Stimulated activated CD4-positive, alpha-beta T cell treated with anti-CD3 and anti-CD28 coated beads, TNF-alpha, amount 100 ng/mL, for 24 hours (primary cell): Measurements from ENCODE around the gene RPS21.

Source experiments
- DNase-seq, 3 experiments: peaks; one replicate each; pipeline ENCODE4 v3.0.0-alpha.2; 2020; ENCODE audit warnings: low read depth in 3 of 3

The RPS21 gene

DNA sequence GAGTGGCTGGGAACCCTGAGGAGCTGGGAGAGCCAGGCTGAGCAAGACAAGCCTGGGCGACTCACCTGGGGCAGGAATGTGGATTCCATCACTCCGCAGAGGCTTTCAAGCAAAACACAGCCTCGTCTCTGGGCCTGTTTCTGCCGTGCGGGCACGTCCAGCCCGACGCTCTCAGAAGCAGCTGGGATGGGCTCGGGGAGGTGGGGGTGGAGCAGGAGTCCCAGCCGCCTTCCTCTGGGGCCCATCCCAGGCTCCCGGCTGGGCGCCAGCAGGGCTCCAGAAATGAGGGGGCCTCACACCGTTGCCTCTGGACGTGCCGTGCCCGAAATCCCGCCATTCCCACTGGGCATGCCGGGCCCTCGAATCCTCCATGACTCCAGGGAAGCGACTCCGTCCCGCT, 8.7 kb upstream of the RPS21 start:
- DNase-seq, result no peak

DNA sequence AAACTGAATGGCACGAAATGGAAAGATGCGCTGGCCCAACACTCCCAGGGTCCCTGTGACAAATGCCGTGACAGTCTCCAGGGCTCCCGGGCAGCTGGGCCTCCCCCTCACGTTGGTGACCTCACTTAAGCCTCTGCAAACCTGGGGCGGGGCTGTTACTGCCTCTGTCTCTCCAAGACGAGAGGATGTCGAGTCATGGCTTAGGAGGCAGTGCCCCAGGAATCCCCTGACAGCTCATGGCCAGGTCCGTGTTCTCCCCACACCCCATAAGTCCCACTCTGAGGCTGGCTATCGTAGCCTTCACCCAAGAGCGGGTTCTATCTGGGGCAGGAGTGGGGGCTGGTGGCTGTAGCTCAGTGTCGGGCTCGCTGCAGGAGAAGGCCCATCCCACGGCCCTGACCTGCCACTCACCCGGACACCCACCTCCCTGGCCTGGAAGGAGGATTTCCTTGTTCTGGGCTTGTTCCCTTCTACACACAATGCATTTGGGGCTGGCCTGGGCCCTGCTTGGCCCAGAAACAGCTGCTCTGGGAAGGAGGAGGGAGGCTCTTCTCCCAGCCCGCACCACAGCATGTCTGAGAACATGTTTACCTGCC, 5.6 kb upstream of the RPS21 start:
- DNase-seq, result no peak

DNA sequence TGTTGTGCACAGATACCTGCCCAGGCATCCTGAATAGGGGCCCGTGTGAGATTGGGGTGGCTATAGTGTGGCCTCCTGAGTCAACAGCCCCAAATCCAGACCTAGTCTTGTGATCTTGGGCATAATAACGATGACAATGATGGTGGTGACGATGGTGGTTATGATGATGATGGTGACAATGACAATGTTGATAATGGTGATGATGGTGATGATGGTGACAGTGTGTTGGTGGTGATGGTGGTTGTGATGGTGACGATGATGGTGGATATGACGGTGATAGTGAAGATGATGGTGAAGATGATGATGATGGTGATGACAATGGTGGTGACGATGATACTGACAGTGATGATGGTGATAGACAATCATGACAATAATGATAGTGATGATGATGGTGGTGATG, 5.1 kb upstream of the RPS21 start:
- no peak for DNase-seq

DNA sequence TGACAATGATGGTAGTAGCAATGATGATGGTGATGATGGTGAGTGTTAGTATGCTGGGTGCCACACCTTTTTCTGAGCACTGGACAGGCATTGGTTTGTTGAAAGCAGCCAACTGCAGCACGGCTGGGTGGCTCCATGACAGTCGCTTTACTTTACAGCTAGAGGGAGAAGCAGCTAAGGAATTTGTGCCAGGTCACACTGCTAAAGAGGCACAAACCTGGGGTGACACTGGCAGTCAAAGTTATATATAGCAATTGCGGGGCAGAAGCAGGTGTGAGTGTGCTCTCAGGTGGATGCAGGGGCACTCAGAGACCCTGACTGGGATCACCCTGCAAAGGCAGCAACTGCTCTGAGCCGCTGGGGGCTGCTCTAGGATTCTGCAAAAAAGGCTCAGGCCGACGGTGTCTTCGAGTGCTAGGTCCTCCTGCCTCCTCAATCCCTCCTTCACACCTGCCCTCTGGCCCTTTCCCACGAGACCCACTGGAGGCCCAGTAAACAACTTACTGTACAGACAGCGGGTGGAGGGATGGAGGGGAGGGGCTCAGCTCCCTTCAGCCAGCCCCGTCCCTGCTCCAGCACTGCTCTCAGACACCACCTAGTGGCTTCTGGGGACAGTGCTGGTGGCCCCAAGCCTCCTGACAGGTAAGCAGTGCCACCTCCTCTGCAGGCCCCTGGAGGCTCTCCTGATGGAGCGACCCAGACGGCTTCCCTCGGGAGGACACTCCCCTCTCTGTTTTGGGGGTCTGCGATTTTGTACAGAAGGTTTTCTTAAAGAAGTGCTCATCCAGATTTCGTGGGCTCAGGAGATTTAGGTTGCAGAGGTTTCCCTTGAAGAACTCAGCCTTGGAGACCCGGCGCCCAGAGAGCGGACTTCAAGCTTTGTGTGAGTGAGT, 4.4 kb upstream of the RPS21 start:
- peak; percentile 58 to 80 (median 60) for DNase-seq

DNA sequence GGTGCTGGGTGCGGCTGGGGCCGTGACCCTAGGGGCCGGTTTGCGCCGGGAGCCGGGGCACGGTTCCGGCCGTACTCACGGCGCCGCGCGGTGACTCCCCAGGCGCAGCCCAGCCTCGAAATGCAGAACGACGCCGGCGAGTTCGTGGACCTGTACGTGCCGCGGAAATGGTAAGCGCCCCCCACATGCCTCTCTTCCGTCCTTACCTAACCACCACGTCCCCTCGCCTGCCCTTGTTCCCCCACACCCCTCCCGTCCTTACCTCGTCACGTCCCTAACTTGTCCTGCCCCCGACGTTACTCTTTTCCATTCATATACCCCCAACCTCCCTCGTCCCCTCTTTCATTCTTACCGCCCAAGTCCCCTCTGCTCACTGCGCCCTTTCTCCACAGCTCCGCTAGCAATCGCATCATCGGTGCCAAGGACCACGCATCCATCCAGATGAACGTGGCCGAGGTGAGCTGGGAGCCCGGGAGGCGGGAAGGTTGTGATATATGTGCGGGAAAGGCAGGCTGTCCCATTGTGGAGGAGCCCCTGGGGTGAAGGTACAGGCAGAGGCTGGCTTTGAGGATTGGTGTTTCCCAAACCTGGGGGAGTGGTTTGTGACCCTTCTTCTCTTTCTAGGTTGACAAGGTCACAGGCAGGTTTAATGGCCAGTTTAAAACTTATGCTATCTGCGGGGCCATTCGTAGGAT, 463 bp downstream of the RPS21 start:
- no peak for DNase-seq

DNA sequence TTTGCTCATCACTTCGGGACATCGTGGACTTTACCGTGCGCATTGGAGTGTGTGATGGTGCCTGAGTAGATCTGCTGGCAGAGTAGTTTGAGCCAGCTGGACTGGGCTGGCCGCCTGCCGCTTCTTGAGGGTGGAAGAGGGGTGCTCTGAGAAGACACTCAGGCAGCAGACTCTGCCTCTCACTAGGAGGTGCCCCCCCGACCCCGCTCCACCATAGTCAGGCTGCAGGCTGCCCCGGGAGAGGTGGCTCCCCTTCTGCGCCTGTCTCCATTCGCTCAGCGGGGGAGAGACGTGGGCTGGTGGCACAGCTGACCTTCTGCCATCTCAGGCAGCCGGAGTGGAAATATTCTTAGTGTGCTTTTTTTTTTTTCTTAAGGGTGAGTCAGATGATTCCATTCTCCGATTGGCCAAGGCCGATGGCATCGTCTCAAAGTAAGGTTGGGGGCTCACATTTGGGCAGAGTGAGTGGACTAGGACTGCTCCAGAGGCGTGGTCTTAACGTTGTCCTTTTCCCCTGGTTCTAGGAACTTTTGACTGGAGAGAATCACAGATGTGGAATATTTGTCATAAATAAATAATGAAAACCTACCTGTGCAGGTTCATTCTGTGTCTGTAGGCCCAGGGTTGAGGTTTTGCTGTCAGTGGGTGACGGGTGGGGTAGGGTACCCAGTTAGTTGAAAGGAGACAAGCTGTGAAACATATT, 1.2 kb downstream of the RPS21 start:
- DNase-seq, result no peak

DNA sequence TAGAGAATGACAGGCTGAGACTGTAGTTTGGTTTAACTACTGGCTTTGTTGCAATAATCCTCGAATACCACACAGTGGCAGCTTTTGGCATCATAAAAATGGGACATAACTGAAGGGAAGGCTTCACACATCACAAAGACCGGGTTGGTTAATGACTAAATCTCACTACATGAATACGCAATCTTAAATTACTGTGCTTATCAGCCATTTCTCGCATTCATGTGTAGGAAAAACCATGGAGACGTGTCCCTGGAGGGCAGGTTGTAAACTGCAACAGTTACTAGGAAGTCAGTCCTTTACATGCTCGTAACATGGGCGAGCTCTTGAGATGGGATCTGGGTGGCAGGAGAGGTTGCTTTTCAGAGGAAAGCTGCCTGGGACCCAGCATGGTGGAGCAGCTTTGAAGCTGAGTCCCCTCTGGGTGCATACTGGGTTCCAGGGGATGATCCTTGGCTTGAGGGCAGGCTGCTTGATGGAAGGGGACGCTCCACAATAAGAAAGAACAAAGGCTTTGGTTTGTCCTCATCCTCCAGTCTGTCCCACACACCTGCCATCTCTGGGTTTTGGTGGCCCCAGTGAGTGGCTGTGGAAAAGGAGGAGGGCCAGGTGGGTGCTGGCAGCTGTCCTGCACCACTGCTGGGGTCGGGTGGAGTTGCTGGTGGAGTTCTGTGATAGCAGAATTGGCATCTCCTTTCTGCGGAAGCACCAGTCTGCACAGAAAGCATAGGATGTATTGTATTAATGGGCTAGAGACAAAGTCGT, 2.1 kb downstream of the RPS21 start:
- DNase-seq, result no peak

DNA sequence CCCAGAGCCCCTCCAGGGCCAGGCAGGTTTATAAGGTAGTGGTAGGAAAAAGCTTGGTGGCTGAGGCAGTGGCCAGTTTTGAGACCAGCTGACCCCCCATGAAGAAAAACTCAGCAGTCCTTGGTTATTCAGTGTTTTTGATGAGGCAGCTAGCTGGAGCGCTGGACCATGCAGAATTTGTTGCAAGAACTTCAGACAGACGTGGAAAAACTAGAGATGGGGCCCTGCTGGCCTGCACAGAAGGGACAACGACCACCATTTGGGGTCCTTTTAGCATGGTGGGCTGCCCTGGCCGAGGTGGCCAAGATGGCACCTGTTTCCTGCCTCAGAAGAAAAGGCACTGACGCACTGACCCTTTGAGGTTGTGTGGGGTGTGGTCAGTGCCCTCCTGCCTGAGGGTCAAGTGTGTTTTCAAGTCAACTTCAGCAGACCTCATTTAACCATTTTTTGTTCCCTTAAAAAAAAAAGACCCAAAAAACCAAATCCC, 2.7 kb downstream of the RPS21 start:
- DNase-seq, result no peak

DNA sequence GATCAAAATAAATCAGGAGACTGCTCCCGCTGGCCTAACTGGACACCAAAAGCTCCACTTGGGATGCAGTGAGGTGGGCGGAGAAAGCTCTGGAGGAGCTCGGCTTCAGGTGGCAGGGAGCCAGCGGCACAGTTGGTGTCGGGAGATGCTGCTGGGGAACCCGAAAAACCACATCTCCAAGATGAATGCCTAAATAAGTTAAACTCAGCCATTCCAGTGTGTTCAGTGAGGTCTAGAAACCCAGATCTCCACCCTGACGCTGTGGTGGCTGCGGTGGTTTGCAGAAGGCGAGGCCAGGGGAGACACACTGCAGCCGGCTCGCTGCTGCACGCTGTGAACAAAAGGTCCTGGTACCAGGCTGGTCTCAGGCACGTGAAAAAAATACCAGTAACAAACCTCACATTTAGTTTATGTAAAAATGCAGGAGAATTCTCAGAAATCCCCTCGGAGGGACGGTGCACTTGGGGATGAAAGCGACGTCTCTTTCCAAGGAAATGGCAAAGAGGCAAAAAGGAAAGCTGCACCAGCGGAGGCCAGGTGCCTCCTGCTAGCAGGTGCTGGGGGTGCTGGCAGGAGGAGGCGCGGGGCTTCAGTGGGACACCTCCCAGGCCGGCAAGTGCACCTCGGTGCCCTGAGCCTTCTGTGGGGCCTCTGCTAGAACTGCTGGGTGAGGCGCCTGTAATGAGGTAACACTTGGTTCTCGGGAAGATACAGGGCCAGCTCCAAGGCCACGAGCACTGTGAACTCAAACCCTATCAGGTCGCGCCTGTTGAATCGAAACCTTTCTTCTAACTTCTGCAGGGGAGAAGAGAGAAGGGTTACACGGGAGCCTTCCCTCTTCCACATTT, 3.6 kb downstream of the RPS21 start:
- no peak for DNase-seq

DNA sequence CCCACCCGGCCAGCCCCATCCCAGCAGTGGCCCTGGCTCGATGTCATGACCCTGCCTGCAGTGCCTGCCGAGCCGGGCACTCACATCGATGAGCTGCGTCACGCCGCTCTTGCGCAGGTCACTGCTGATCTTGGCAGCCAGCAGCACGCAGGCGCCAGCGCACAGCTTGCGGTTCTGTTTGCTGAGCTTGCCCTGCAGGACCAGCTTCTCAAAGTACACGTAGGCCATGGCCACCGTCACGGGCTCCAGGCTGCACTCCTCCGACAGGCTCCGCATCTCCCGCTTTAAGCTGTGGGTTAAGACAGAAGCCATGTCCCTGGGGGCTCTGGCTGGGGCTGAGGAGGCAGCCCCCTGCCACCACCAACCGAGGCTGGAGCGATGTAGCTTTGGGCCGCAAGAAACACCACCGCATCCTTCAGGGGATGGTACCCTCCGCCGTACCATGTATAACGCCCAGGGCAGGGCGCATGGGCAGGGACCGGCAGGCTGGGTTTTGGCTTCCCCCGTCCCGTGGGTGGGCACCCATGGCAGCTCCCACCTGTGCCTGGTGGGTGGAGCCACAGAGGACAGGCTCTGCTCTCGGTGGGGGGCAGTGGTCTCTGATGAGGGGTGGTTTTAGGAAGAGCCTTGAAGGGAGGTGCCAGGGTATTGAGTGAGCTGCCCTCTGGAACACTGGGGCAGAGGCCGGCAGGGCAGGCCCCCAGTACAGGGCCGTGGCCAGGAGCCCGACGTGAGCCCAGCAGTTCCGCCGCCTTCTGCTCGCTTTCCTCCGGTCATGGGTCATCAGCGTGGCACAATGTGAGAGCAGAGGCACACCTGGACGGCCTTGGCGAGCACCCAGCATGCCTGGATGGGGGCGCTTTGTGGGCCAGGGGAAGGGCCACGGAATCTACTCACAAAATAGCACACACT, 4.5 kb downstream of the RPS21 start:
- DNase-seq, result no peak

DNA sequence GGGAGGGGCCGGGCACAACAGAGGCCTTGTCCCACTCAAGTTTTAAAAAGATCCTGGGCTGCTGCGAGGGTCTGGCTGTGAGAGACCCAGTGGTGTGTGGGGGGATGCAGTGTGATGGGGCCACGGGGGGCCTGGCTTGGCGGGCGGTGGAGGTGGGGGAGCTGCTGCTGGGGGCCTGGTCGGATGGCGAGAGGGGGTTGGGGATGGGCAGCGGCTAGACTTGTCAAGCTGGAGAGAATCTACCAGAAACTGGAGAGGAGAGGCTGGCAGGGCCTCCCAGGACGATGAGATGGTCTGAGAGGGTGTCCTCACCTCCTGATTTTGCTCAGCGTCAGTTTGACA, 5.1 kb downstream of the RPS21 start:
- DNase-seq, result no peak

DNA sequence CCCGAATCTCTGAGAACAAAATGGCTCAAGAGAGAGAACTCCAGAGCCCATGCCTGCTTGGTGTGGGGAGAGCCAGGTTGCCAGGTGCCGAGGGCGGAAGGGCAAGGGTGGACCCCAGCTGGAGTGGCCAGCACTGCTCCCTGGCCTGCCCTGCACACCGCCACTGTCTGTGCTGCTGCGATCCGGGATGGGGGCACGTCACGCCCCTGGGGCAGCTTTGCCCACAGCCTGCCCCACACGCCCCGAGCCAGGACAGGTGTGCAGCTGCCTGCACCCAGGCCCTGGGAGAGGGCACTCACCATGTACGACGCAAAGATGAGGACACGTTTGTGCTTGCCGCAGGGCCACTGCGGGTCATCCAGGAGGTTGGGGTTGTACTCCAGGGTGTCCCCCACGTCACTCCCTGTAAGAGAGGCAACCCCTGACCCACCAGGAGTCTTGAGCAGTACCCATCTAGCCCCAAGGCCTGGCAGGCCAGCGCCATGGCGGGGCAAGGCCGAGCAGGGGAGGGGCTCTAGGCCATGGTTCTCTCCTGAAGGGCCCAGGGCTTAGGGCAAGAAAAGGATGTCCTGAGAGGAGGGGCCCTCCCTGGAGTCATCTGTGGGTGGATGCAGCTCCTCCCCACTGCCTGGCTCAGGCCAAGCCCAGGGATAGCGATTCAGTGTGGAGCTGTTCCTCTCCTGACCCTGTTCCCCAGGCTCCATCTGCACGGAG, 5.9 kb downstream of the RPS21 start:
- DNase-seq, result no peak

DNA sequence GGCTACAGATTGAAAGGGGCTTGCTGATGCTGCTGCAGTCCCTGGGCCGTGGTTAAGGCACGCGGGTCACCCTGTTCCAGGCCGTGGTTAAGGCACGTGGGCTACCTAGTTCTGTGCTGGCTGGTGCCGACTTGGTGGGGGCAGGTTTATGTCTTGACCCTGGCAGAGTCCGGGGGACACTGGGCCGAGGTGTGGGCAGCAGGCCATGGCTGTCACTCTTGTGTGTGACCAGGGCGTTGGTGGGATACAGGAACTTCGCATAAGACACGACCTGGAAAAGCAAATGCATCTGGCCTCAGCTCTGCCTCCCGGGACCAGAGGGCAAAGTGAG, 6.4 kb downstream of the RPS21 start:
- no peak for DNase-seq

DNA sequence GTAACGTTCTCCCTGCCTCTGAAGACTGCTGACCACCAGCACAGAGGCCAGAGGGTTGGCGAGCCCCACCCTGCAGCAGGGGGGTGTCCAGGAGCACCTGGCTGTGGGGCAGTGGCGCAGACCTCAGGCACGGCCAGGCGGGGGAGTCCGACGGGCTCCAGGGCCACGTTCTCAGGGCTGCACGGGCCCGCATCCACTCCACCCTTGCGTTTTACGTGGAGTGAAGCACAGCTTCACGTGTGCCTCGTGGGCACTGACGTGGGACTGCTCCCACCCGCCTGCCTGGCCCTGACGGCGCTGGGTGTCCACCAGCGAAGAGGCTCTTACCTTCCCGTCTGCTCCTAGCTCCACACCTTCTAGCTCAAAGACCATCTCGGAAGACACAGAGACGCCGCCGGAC, 6.9 kb downstream of the RPS21 start:
- no peak for DNase-seq

DNA sequence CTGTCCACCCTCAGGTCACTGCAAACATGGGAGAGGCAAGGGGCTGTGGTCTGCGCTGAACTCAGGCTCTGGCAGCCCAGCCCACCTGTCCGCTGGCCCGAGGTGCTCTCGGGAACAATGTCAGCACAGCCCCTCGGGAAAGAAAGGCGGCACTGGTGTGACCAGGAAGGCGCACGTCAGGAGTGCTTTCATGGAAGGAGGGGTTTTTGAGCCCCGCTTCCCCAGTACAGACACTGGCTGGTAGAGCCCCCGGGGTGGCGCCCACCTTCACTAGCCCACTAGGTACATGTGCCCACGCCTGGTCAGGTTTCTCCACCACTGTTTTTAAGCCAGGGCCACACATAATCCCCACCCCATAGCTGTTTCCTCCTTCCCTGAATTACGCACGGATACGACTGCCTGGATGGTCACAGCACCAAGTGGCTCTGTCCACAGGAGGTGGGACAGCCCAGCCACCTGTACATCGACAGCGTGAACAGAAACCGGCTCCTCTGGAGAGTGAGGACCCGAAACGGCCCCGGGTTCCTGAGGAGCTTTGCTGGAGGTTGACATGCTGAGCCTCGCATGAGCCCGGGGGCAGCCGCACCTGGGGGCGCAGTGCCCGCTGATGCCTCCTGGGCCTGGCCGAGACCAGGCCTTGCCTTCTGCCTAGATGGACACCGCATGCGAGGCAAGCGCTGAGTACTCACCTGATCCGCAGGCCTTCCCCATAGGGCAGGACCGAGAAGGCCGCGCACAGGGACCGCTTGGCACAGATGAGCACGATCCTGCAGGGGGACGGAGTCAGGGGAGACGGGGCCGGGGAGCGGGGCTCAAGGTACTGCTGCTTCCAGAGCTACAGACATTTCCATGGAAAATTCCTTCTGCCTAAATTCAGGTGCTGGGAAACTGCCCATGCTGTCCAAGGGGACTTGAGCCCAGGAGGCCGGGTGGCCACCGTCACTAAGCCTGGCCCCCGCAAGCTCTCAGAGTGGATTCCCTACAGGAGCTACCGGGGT, 7.6 kb downstream of the RPS21 start:
- DNase-seq, result no peak

DNA sequence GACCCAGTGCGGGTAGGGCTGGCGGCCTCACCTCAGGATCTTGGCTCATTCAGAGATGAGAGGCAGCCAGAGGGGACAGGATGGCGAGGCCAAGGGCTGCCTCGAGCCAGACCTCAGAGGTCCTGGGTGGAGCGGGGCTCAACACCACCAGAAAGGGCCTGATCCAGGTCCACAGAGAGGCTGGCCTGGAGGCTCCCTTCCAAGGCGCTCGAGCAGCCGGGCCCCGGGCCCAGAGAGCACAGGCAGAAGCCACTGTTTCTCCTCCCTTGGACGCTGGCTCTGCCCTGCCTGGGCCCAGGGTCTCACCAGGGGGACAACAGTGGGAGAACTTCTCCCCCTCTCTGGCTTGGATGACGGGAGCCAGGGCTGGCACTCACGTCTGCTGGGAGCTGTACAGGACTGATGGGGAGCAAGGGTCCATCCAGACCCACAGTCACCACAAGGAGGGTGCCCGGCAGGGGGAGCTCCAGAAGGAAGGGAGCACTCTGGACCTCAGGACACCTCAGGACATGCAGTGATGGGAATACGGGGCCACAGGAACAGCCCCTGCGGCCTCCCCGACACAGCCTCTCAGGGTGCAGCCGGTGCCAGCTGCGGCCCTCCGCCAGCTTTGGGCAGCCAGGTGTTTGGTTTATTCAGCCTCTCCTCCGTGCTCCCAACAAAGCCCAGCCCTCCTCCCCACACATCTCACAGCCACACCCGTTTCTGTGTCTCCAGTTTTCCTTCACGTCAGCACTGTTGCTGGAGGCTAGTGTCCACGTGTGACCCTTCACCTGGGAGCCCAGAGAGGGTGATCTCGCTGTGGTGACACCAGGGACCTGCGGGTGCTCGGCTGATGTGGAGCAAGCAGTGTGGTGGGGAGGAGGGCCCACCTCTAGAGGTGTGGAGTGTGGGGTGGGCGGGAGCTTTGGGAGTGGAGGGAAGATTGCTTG, 8.7 kb downstream of the RPS21 start:
- DNase-seq, result no peak
